Osteoblast (primary cell): ENCODE data around the gene NR1H4. TPM values are rescaled to one million over a fixed set of nuclear protein-coding genes. Genes with fewer than 3 reads are reported as not detected.
"Not testable (repeated sequence)": the region's sequence is repeated elsewhere in the genome, so short reads cannot be mapped to it uniquely, and the experiment has no call there.

Source experiments
- DNase-seq: peaks from one replicate; pipeline ENCODE4 v3.0.0; 2011; ENCODE audit warnings: low spot score, mixed read lengths; ENCODE audit not compliant: insufficient read length; ENCODE audit errors: missing footprints
- H2AFZ ChIP-seq: 2 replicates; pipeline ENCODE4 v1.6.0; 2011; ENCODE audit warnings: mild to moderate bottlenecking, low read length
- H3K27ac ChIP-seq: 2 replicates; pipeline ENCODE4 v1.5.1; 2011; ENCODE audit warnings: mild to moderate bottlenecking, low read depth, low read length, moderate library complexity
- H3K27me3 ChIP-seq: 2 replicates; pipeline ENCODE4 v1.6.0; 2012; ENCODE audit warnings: mild to moderate bottlenecking, control low read depth, inconsistent platforms, low read length, moderate library complexity; ENCODE audit not compliant: insufficient read depth
- H3K36me3 ChIP-seq: 2 replicates; pipeline ENCODE4 v1.5.1; 2011; ENCODE audit warnings: mild to moderate bottlenecking, low read length, control low read depth, moderate library complexity; ENCODE audit not compliant: insufficient read depth
- H3K4me1 ChIP-seq: 2 replicates; pipeline ENCODE4 v1.5.1; 2011; ENCODE audit warnings: mild to moderate bottlenecking, low read length, control low read depth, moderate library complexity; ENCODE audit not compliant: insufficient read depth
- H3K4me2 ChIP-seq: 2 replicates; pipeline ENCODE4 v1.6.0; 2011; ENCODE audit warnings: mild to moderate bottlenecking, low read length; ENCODE audit not compliant: insufficient read depth
- H3K4me3 ChIP-seq: fragments of 200-600 bp; sonication (generic); 3 replicates; pipeline ENCODE4 v1.5.1; 2012; ENCODE audit warnings: mild to moderate bottlenecking, low read length, inconsistent platforms; ENCODE audit not compliant: insufficient read depth
- H3K79me2 ChIP-seq: 2 replicates; pipeline ENCODE4 v1.6.0; 2012; ENCODE audit warnings: mild to moderate bottlenecking, low read length, control low read depth, inconsistent platforms; ENCODE audit not compliant: insufficient read depth
- H3K9me3 ChIP-seq: 2 replicates; pipeline ENCODE4 v1.5.1; 2011; ENCODE audit warnings: low read depth, low read length, control low read depth
- H4K20me1 ChIP-seq: 2 replicates; pipeline ENCODE4 v1.6.0; 2012; ENCODE audit warnings: mild to moderate bottlenecking, low read length, control low read depth; ENCODE audit not compliant: insufficient read depth
- total RNA-seq: library from RNA; depleted of rRNA; stranded (reverse); fragments of >200 nt; gene quantifications from 2 replicates; pipeline ENCODE4 v1.2.3, GENCODE V29; 2012
- TF ChIP-seq, protein P1 (sequence below): IDR thresholded peaks from 2 replicates; pipeline ENCODE4 v1.5.1; 2011; ENCODE audit warnings: mild to moderate bottlenecking, low read depth, low read length, moderate library complexity; ENCODE audit errors: extremely low read depth

The NR1H4 gene
- total RNA-seq, 1 donor = not detected

DNA sequence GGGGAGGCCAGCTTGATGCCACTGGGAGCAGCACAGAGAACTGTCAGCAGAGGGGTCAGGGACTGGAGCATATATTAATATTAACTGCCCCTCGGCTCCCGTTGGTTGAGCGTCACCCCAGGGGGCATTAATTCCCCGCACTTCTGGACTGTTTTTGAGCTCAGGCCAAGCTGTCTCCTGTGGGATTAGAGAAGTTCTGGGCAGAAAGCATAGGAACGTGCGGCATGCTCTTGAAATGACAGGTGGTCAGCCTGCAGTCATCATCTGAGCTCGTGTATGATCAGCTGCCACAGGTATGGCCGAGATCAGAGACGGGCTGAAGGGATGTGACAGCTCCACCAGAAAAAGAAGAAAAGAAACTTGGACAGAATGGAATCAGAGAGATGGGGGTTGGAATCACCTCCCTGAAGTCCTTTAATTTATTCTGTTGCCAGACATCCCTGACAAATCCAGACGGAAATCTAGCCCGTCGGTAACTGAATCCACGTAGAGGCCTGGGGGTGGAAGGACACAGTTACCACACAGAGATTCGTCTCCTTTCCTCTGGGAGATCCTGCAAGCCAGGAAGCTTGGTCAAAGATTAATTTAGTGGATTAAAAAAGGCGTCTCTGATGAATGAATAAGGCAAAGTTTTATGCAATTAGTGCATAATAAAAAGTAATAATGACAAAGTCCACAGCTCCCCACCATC, 23.6 kb downstream of the NR1H4 start:
- no peaks in the 10 kb centered on the region for H3K4me1 ChIP-seq
- H3K9me3 ChIP-seq = no peaks in the 10 kb centered on the region
- H2AFZ ChIP-seq = no peak overlapping the region
- H4K20me1 ChIP-seq = no peaks in the 10 kb centered on the region
- H3K4me2 ChIP-seq = no peak overlapping the region
- no peak overlapping the region for H3K4me3 ChIP-seq
- no peaks in the 10 kb centered on the region for H3K79me2 ChIP-seq
- no peaks in the 10 kb centered on the region for H3K27me3 ChIP-seq
- no peak for DNase-seq
- TF ChIP-seq, protein P1, sequence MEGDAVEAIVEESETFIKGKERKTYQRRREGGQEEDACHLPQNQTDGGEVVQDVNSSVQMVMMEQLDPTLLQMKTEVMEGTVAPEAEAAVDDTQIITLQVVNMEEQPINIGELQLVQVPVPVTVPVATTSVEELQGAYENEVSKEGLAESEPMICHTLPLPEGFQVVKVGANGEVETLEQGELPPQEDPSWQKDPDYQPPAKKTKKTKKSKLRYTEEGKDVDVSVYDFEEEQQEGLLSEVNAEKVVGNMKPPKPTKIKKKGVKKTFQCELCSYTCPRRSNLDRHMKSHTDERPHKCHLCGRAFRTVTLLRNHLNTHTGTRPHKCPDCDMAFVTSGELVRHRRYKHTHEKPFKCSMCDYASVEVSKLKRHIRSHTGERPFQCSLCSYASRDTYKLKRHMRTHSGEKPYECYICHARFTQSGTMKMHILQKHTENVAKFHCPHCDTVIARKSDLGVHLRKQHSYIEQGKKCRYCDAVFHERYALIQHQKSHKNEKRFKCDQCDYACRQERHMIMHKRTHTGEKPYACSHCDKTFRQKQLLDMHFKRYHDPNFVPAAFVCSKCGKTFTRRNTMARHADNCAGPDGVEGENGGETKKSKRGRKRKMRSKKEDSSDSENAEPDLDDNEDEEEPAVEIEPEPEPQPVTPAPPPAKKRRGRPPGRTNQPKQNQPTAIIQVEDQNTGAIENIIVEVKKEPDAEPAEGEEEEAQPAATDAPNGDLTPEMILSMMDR = no peak
- H3K36me3 ChIP-seq = no peaks in the 10 kb centered on the region
- H3K27ac ChIP-seq = no peak overlapping the region

DNA sequence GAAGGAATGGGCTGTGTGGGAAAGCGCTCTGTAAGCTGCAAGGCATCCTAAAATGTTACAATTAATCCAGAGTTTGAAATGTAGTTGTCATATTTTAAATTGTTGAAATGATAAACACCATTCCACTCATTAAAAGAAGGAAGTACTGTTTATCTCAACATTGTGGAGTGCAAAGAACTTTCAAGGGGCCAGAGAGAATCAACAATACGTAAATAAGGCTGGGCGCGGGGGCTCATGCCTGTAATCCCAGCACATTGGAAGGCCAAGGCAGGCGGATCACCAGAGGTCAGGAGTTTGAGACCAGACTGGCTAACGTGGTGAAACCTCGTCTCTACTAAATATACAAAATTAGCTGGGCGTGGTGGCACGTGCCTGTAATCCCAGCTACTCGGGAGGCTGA, 24.5 kb downstream of the NR1H4 start:
- Histone ChIP-seq H3K4me1 (no peaks in the 10 kb centered on the region), H3K27ac (no peak overlapping the region), H3K79me2 (no peaks in the 10 kb centered on the region), H3K9me3 (no peaks in the 10 kb centered on the region), H3K4me2 (no peak overlapping the region), H4K20me1 (no peaks in the 10 kb centered on the region), H3K27me3 (no peaks in the 10 kb centered on the region), H2AFZ (no peak overlapping the region), H3K4me3 (no peak overlapping the region), H3K36me3 (no peaks in the 10 kb centered on the region)
- TF ChIP-seq, protein P1 = no peak
- no peak for DNase-seq

DNA sequence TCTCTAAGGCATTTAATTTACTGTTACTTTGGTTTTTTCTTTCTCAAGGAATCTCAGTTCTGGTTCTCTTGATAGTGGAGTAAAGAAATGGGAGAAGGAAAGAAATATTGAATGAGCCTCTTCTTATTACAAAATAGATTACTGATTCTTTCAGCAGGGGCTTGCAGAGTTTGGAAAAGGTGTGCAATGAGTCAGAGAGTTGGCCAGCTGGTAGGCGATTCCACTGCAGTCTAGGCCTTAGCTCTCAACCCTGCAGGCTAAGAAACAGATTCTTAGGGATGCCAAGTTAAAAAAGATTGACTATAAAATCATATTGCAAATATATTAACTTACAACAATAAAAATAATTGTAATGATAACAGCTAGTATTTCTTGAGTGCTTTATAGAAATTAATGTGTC, 25.8 kb downstream of the NR1H4 start:
- Histone ChIP-seq H2AFZ (no peak overlapping the region), H4K20me1 (no peaks in the 10 kb centered on the region), H3K79me2 (no peaks in the 10 kb centered on the region), H3K9me3 (no peaks in the 10 kb centered on the region), H3K4me3 (no peak overlapping the region), H3K4me2 (no peak overlapping the region), H3K36me3 (no peaks in the 10 kb centered on the region), H3K4me1 (no peaks in the 10 kb centered on the region), H3K27me3 (no peaks in the 10 kb centered on the region), H3K27ac (no peak overlapping the region)
- no peak for DNase-seq
- TF ChIP-seq, protein P1 = no peak

DNA sequence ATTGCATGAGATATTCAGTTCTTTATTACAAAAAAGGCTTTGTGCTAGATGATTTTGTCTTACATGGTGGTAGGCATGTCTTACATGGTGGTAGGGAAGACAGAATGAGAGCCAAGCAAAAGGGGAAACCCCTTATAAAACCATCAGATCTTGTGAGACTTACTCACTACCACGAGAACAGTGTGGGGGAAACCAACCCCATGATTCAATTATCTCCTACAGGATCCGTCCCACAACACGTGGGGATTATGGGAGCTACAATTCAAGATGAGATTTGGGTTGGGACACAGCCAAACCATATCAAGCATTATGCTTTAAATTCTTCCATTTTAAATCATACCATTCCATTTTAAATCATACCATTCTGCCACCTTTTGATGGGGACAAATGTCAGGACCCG, 29.1 kb downstream of the NR1H4 start:
- H3K4me2 ChIP-seq, H3K36me3 ChIP-seq, H3K9me3 ChIP-seq, H3K27me3 ChIP-seq, H3K27ac ChIP-seq, H4K20me1 ChIP-seq, H3K4me3 ChIP-seq, H2AFZ ChIP-seq, H3K79me2 ChIP-seq, H3K4me1 ChIP-seq, DNase-seq: not testable (repeated sequence)
